GM12875 (cell line): ENCODE measurements around the gene FGF12.
A peak's percentile ranks its signal among the peaks of the same experiment; 100 is the strongest.

Experiments used
- H3K4me3 ChIP-seq: one replicate; pipeline ENCODE4 v1.5.1; 2011; ENCODE audit warnings: low read depth, low read length, control low read depth
- CTCF ChIP-seq: IDR thresholded peaks from 2 replicates; pipeline ENCODE4 v1.5.1; 2011; ENCODE audit warnings: low read depth, mild to moderate bottlenecking, control low read depth, inconsistent platforms, low read length, moderate library complexity, borderline replicate concordance; ENCODE audit not compliant: insufficient read depth

FGF12 gene

GRCh38 chr3:192194085-192194484, 533.3 kb downstream of the FGF12 start:
- H3K4me3 ChIP-seq = no peak overlapping the region

DNA sequence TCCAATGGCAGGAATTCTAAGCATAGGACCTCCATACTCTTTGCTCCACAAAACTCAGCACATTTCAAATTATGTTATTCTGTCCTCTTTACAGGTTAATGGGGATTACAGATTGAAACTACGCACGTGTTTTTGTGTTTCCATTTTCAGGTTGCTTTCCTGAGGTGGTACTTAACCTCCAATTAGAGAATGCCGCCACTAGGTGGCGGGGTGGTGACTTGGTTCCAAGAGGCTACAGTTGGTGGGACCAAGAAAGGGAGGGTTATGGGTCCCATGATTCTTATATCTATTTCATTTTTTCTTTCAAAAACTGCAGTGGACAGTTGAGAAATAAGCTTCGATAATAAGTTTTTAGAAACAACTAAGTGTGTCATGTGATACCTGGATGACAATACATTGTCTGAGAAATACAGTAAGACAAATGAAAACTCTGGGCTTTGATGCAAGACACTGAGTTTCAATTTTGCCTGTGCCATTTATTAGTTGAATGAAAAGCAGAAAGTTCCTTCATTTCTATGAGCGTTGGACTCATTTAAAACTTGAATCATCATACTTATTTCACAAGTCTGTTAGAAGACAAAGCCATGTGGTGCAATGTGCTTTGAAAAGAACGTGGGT, 539.0 kb downstream of the FGF12 start:
- peak; percentile 76 for TF ChIP-seq CTCF
- H3K4me3 ChIP-seq = no peak overlapping the region

More at GRCh38 chr3:192194085-192194484, 533.3 kb downstream of the FGF12 start:
- no peak for TF ChIP-seq CTCF

- H3K4me3 ChIP-seq = no peak overlapping the region
- no peak for TF ChIP-seq CTCF
These were observed 539.8 kb downstream of the FGF12 start for GRCh38 chr3:192187485-192188051.

- H3K4me3 ChIP-seq = no peak overlapping the region
- TF ChIP-seq CTCF = no peak
These were observed 540.8 kb downstream of the FGF12 start for GRCh38 chr3:192186498-192186897.

DNA sequence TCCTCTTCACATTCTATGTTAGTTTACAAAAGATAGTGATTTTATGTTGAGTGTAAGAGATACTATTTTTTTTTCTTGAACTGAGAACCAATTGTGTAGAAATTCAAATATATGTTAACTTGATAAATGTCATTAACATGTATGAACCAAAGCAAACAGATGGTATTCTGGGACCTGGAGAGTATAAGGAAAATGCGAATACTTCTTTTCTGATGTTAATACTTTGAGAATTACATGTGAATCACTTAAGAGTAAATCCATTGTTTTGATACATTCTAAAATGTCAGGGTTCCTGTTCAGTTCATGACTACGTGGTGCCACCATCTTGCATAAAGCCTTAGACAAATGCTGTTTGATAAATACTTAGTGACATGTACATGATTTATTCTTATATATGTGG, 541.3 kb downstream of the FGF12 start:
- no peak overlapping the region for H3K4me3 ChIP-seq
- TF ChIP-seq CTCF = no peak

DNA sequence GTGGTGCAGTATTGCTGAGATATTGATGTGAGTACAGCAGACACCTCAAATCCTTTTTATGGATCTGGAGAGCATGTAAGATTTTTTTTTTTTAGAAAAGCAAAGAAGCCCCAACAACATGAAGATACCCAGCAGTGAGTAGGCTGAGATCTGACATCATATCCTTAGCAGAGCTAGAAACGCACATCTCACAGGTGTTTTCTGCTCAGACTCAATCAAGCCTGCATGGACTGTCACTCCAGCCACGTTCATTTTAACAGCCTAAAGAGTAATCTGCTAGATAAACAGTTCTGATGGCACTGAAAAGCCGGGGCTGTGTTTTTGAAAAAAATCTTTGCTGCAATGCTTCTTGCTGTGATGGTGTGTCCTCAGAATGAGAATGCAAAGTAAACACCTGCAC, 544.2 kb downstream of the FGF12 start:
- TF ChIP-seq CTCF = no peak
- no peak overlapping the region for H3K4me3 ChIP-seq

- no peak for TF ChIP-seq CTCF
- H3K4me3 ChIP-seq = no peak overlapping the region
These were observed 546.2 kb downstream of the FGF12 start for GRCh38 chr3:192181151-192181550.
